ENCODE data around the gene KLHL29.

KLHL29 gene

DNA sequence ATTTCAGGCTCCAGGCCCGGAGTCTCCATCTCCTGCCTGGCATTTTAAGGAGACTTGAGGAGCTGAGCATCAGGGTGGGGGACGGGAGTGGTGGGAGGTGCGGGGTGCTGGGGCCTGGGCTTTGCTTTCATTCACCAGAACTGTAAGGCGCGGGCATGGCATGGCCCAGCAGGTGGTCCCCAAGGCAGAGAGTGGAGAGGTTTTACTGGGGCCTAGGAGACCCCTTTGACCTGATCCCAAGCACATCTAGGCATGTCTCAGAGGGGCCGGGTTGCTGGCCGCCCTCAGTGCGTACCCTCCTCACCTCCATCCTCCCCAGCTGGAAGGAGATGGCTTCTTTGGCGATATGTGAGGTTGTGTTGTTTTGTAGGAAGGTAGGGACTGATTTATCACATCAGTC lies 172.5 kb downstream of the KLHL29 start:
- DNase-seq = no peak

GRCh38 chr2:23559561-23560239 lies 174.7 kb downstream of the KLHL29 start:
- no peak for DNase-seq

DNA sequence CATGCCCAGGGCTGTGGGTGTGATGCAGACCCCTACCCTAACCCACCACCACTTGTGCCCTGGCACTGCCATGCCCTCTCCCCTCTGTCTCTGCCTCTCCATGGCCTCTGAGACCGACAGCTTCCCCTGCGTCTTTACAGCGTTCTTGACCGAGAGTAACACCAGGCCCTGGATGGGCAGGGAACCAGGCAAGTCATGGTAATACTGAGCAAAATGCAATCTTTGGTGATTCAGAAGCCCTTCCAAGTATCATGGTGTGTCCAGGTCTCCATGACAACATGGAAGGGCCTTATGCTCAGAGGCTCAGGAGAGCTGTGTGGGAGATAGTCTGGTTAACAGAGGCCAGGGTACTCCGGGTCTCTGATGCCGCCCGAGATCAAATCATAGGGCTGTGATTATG lies 176.1 kb downstream of the KLHL29 start:
- no peak for DNase-seq

DNA sequence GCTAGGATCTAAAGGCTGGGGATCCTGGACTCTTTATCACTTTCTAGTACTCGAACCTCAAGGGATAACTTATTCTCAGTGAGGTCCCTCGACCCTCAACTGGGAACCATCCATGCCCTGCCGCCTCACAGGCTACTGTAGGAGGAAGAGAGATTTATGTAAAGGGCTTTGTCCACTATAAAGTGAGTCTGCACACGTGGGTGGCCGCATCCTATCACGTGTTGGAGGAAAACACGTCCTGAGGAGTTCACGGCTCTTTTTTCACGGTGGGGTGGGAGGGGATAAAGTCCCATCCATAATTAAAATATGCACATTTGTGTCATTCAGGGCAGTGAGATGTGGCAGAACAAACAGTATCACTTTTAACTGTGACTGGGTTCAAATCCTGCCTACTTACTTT lies 176.6 kb downstream of the KLHL29 start:
- DNase-seq = no peak

DNA sequence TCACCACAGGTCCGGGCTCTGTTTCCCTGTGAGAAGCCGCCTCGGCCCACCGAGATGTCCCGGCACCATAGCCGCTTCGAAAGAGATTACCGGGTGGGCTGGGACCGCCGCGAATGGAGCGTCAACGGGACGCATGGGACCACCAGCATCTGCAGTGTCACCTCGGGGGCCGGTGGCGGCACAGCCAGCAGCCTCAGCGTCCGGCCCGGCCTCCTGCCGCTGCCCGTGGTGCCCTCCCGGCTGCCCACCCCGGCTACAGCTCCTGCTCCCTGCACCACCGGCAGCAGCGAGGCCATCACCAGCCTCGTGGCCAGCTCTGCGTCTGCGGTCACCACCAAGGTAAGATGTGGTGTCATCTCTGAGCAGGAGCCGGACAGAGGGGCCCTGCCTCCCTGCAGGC lies 177.2 kb downstream of the KLHL29 start:
- no peak for DNase-seq

- DNase-seq = no peak
Measured at GRCh38 chr2:23563151-23563550, 178.2 kb downstream of the KLHL29 start.

DNA sequence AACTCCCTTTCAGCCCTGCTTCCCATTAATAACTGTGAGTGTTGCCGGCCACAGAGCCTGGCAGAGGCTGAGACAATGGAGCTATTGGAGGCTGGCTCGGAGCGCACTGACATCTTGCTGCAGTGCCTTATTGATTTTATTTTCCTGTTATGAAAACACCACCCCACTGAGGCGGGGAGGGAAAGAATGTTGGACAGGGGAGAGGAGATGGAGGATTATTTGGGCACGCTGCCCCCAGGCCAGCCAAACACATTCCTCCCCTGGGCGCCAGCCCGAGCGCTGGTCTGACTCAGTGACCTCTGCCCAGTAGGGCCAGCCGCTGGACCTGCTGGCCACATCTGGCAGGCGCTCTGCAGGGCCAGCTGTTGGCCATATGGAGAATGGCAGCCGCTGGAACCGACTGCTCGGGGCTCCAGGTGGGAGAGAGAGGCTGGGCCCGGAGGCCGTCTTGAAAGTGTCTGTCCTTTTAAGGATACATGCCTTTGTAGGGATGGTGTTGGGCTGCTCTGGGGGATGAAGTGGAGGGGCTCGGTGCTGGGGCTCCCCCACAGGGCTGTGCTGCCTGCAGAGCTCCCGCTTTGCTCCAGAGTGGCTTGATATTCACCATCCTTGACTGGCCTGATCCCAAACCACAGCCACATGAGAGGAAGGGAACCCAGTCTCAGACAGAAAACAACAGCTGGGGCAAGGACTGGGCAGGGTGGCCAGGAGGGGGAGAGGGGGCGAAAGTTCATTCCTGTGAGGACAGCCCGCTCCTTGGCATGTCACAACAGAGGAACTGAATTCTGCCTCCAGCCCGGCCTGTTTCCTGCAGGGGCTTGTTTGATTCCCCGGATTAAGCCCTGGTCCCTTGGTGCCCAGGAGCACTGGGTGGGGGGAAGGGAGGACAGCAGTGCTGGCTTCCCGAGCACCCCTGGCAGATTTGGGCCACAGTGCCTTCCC lies 179.0 kb downstream of the KLHL29 start:
- DNase-seq = no peak

DNA sequence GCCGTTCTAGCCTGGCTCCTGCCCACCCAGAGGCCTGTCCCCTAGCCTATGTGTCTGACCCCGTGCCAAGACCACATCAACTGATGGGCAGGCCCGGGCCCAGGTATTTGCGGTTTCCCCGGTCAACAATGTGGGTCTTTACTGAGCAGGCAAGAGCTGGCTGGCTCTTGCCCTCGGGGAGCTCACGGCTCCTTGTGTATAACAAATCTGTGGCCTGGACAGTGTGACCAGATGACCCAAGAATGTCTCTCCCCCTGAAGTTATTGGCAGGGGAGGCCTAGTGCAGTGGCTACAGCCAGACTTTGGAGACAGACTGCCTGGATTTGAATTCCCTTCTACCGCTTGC lies 179.6 kb downstream of the KLHL29 start:
- DNase-seq = no peak

DNA sequence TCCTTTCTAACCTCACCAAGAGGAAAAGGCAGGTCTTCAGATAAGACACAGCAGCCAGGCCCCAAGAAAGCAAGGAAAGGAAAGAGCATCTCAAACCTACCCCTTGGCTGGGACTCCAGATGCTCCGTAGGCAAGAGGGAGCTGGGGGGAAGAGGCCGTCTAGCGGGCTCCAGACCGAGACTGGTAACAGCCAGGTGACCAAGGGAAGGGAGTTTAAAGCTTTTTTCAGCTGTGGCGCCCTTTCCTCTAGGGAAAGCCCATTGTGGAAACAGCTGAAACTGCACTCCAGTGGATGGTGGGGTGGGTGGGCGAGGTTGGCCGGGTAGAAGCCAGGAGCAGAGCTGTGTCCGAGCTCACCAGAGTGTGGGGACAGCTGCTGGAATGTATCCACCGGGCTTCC lies 180.4 kb downstream of the KLHL29 start:
- DNase-seq = no peak

DNA sequence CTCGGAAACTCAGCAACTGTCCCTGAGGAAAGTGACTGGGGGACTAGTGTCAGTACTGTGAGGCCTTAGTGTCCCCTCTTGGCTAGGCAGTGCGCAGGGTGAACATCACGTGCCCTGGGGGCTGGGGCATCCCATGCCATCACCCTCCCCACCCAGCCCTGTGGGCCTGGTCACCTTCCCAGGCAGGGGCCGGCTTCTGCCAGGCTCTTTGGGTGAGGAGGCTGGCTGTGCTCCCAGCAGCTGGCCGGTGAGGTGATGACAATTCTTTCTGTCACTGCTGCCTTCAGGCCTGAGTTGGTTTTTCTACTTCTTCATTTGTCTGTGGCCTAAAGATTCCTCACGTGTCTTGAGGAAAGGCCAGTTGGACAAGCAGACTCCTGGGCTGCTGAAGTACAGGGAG lies 180.8 kb downstream of the KLHL29 start:
- DNase-seq = no peak

GRCh38 chr2:23566241-23567142 lies 181.5 kb downstream of the KLHL29 start:
- no peak for DNase-seq

DNA sequence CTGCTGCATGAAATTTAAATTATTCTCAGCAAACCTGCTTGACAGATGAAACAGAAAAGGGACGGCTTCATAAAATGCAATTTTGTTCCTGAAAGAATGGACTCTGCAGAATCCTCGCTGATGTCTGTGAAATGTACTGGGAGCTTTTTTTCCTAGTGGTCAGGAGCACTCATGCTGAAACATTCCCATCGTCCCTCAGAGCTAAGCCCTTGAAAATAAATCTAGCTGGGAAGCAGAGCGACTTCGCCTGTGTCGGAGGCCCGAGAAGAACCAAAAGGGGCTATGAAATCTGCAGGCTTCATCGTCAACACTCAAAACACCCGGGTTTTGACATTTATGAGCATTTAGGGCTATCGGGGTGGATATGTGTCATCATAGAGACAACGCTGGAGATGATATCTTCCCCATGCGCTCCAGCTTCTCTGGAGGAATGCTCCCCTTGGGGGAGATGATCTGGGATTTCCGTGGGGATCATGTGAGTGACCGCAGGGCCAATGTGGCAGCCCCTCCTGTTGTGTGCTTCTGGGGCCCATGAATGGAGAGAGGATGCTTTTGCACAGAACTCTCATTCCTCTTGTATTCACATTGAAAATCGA lies 182.3 kb downstream of the KLHL29 start:
- no peak for DNase-seq

DNA sequence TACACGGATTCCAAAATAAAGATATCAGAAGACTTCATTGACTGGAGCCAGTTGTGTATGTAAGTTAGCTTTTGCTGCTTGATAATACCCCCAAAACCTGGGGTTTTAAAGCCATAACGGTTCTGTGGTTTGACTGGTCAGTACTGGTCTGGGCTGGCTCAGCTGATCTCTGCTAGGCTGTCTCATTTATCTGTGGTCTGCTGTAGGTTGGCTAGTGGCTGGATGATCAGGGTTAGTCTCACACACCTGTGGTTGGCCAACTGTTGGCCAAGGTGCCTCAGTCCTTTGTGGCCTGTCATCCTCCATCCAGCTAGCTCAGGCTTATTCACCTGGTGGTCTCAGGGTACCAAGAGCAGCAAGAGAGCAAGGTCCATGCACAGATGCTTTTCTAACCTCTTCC lies 183.2 kb downstream of the KLHL29 start:
- DNase-seq = no peak

GRCh38 chr2:23568626-23569190 lies 183.7 kb downstream of the KLHL29 start:
- DNase-seq = no peak

GRCh38 chr2:23569761-23570365 lies 184.9 kb downstream of the KLHL29 start:
- DNase-seq = no peak

GRCh38 chr2:23571085-23571484 lies 186.1 kb downstream of the KLHL29 start:
- no peak for DNase-seq

DNA sequence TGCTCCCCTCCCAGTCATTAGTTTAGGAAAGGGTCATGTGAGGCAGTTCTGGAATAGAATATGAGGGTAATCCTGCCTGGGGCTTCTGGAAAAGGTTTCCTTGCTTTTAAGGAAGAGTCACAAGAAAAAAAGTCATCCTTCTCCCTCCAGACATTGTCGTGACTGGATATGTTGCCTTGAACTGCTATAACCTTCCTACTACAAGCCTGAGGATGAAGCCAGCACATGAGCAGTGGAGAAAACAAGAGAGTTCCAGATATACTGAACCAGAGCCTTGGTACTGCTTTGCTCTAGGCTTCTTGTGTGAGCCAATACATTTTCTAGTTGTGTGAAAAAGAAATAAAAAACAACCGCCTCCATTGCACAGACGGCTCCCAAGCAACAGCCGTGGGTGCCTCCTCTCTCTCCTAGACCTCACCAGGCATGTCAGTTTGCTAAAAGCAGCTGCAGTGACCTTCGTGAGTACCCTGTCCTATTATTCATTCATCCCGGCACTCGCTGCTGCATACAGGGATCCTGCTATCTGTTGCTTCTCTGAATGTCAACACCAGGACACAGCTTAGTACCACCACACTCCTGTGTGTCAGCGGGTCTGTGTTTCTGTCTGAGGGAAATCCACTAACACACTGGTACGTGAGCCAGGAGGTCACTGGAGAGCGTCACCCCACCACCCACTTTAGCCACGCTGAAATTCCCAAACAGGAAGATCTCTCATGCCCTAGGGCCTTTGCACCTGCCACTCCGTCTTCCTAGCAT lies 186.7 kb downstream of the KLHL29 start:
- no peak for DNase-seq

DNA sequence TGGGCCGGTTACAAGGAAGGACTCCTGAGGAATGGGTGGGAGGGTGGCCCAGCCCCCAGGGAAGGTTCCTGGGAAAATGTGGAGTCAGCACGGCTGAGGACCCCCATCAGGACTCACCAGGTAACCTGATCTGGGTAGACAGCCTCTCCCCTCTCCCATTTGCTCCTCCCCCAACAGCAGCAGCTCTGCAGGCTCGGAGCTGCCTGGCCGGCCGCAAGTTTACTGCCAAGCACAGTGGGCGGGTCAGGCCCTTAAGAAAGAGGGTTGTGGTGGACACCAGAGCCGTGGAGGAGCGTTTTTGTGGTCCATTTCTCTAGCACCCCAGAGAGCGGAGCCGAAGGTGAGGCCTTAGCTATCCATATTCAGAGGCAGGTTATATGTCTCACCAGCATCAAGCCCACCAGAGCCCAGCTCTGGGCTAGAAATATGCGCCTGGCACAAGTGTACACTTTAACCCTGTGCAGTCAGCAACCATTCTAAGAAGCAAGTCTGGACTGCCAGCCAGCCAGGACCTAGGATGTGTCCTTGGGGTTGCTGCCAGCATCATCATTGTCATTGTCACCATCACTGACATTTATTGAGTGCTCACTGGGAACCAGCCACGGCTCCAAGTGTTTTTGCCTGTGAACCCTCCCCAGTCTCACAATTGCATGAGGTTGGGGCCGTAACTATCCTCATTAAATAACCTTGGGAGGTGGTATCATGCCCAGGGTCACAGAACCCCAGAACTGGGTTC lies 190.1 kb downstream of the KLHL29 start:
- no peak for DNase-seq

DNA sequence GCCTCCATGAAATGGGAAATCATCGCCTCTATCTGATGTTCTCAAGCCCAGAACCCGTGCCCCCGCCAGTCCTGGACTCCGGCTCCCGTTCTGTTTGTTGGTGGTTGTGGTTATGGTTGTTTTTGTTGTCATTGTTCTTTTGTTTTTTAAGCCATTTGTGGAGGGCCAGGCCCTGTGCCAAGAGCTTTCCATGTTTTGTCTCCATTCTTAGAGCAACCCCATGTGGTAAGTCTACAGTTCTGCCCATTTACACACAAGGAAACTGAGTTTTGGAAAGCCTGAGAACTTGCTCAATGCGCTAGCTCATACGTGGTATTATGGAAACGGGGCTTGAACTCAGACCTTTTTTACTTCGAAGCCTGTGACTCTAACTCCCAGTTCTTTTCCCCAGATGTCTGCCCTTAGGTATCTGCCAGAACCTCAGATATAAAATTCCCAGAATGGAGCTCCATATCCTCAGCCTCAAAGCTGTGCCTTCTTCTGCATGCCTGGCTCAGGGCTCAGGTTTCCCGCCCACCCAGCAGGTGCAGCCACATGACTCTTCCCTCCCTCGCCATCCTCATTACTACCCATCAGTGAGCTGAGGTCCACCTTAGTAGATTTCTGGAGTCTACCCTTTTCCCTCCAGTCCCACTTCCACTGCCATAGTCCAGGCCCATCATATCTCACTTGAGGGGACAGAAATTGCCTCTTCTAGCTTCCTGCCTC lies 194.1 kb downstream of the KLHL29 start:
- DNase-seq = no peak

DNA sequence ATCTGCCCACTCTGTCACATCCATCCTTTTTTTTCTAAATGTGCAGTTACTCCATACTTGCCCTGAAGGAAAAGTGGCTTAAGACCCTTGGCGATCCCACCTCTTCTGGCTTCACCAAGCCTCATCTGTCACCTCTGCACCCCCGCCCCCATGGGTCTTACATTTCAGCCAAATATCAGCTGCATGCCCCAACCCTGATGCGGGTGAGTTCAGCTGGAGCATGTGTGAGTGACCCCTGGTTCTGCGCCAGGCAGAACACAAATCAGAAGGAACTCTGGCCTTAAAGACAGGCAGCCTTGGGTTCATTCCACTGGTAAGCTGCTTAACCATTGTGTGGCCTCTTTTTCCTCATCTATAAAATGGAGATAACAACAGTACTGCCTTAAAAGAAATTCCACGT lies 194.7 kb downstream of the KLHL29 start:
- DNase-seq = no peak

All from NCI-H2171 (cell line).